Gastroesophageal sphincter (tissue), 3 donors: ENCODE results near the gene FRZB.
"Not testable (repeated sequence)": the region's sequence is repeated elsewhere in the genome, so short reads cannot be mapped to it uniquely, and the experiment has no call there.

Experiments used
- EP300 ChIP-seq: sonication (generic); formaldehyde crosslinking; IDR thresholded peaks from one replicate; pipeline ENCODE4 v1.6.1; 2017; ENCODE audit warnings: antibody characterized with exemption, mild to moderate bottlenecking
- POLR2A ChIP-seq, 2 donors: fragments of 450-650 bp; IDR thresholded peaks; one replicate each; pipeline ENCODE4 v1.6.1; 2017; ENCODE audit warnings: antibody characterized with exemption in 2 of 2, mild to moderate bottlenecking in 2 of 2, moderate library complexity in 1 of 2
- POLR2AphosphoS5 ChIP-seq: sonication (generic); formaldehyde crosslinking; IDR thresholded peaks from one replicate; pipeline ENCODE4 v1.6.1; 2017; ENCODE audit warnings: antibody characterized with exemption
- TF ChIP-seq, protein P1 (sequence below), 4 experiments: fragments of 200-600 bp in 2 of 4; fragments of 450-650 bp in 2 of 4; sonication (generic) in 1 of 4; IDR thresholded peaks; one replicate each; pipeline ENCODE4 v1.5.1; 2017 to 2019; ENCODE audit warnings: antibody characterized with exemption in 4 of 4, mild to moderate bottlenecking in 2 of 4, moderate library complexity in 2 of 4

DNA sequence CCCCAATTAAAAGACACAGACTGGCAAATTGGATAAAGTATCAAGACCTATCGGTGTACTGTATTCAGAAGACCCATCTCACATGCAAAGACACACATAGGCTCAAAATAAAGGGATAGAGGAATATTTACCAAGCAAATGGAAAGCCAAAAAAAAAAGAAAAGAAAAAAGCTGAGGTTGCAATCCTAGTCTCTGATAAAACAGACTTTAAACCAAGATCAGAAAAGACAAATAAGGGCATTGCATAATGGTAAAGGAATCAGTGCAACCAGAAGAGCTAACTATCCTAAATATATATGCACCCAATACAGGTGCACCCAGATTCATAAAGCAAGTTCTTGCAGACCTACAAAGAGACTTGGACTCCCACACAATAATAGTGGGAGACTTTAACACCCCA is 10.2 kb upstream of the FRZB start:
- not testable (repeated sequence) for TF ChIP-seq EP300; POLR2AphosphoS5; POLR2A (IDR thresholded peaks at IDR 0.05)
- TF ChIP-seq, protein P1, sequence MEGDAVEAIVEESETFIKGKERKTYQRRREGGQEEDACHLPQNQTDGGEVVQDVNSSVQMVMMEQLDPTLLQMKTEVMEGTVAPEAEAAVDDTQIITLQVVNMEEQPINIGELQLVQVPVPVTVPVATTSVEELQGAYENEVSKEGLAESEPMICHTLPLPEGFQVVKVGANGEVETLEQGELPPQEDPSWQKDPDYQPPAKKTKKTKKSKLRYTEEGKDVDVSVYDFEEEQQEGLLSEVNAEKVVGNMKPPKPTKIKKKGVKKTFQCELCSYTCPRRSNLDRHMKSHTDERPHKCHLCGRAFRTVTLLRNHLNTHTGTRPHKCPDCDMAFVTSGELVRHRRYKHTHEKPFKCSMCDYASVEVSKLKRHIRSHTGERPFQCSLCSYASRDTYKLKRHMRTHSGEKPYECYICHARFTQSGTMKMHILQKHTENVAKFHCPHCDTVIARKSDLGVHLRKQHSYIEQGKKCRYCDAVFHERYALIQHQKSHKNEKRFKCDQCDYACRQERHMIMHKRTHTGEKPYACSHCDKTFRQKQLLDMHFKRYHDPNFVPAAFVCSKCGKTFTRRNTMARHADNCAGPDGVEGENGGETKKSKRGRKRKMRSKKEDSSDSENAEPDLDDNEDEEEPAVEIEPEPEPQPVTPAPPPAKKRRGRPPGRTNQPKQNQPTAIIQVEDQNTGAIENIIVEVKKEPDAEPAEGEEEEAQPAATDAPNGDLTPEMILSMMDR (IDR thresholded peaks at IDR 0.05), result not testable (repeated sequence)
